CD4-positive, alpha-beta T cell treated with Interleukin-2 at 100 ng/mL for 4 hours (primary cell): ENCODE results near the gene HOXA3.

Experiments
- DNase-seq: peaks from one replicate; pipeline ENCODE4 v3.0.0-alpha.2; 2020; ENCODE audit warnings: low spot score

Gene HOXA3

DNA sequence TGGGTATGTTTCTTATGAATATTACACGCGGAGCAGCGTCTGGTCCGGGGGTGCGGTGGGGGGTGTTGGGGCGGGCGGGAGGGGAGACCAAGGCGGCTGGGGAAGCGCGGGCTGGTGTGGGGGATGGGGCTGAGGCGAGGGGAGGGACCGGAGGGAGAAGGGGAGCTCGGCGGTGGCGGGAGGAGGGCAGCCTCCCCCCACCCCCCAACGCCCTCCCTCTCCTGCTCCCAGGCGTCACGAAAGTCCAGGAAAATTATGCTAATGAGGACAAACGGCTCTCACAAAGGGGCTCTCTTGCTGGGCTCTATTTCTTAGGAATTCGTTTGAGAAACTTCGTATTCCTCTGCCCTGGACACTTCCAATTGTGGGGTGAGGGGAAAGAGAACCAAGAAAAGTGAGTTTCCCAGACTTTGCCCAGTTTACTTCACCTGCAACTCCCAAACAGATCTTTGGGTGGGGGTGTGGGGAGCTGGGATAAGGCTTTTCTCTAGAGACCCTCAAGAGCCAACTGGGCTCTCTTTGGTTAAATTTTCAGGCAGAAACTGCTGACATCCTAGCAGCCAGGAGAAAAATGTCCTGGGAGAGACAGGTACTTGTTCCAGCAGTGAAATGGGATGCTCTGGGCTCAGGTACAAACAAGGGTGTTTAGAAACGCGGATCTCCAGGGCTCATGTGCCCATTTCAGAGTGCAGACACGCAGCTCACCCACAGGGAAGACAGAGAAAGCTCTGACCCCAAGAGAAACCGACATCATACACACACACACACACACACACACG, 38.2 kb downstream of the HOXA3 start:
- no peak for DNase-seq

DNA sequence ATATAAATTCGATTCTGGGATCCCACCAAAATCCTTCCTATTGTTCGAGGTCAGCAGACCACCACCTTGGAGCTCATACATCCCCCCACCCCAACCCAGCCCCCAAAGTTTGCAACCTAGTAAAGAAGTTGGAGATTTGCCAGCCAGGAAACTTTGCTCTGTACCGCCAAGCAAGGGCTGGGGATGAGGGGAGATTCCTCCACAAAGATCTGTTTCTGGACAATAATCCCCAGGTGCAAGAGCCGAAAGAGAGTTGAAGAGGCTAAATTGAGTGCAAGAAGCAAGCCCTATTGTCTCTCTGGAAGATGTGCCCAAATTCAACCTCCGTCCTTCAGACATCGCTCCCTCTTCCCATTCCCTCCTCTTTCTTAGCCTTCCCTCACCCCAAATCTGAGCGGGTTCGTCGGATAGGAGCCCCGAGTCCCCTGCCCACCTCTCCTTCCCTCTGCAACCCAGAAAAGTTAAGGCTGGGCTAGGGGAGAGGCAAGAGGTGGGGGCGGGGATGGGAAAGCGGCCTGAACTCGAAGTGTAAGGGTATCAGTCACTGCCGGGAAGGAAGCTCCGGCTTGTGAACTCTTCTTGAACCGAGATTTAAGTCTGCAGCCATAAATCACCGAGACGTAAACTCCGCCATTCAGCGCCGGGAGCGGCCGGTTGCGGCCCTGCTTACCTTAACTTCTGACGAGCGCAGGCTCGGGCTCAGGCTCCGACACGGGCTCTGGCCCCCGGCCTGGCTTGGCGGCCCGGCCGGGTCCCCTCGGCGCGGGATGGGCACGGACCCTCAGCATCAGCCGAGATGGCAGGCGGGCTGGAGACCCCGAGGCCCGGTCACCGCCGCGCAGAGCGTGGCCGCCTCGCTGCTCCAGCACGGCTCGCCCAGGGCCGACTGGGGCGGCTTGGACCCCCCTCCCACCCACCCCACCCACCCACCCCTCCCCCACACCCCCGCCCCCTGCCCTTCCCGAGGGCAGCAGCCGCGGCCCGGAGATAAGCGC, 39.1 kb downstream of the HOXA3 start:
- no peak for DNase-seq

DNA sequence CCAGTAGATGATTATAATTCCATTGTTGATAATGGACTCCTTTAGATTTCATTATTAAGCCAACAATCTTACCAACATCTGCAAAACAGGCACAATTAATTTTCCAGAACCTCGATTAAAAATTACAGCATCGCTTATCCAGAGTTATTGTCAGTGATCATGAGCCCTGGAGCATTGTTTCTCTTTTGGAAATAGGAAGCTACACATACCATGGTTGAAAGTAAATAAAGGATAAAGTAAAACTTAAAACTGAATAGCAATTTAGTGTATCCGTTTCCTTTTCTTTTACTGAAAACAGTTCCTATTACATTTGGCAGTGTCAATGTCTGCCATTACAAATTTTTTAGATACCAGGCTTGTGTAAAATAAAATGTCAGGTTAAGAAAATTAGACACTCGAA, 40.0 kb downstream of the HOXA3 start:
- no peak for DNase-seq

DNA sequence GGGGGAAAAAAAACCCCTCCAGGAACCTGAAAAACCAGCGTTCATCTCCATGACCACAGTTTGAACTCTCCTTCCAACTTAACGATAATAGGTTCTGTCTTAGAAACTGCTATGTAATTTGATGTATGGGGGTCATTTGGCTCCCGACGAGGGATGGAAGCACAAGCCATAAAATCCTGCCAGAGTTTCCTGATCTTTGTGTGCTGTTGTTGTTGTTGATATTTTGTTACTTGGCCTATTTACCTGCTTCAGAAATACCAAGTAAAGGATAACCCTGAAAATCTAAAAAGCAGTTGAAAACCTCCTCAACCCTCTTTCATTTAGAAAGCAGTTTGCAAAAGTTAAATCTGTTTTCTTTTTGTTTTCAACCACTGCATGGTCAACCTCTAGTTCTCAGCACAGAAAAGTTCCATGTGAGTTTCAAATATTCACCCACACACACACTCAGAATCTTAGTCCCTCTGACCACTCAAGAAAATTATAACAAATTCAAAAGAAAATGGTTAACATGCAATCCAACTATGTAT, 40.6 kb downstream of the HOXA3 start:
- no peak for DNase-seq

DNA sequence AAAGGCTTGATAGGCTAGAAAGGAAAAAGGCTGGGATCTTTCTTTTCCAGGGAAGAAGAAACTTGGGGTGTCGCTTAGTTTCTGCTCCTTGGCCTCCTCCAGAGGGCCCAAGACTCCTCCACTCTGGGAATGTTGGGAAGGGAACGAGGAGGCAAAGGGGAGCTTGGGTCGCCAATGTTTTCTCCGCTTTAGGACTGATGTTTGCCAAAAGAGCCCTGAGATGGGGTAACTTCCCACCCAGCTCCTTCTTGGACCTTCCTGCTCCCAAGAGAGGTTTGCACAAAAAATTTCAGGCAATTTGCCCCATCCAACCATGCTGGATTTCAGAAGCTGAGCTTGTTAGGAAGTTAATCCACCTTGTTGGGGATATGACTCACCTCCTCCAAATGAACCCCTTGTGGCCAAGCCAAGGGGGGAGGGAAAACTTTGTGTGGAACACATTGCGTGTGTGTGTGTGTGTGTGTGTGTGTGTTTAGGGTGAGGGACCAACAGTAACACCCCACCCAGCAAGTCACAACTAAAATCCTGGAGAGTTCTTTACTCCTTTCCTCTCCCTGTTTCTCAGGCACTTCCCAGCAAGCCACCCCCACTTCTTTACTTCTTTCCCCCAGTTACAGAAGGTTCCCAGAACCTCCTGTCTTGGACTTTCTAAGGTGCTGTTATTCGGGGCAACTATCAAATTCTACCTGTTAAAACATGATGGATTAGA, 41.2 kb downstream of the HOXA3 start:
- DNase-seq = no peak

DNA sequence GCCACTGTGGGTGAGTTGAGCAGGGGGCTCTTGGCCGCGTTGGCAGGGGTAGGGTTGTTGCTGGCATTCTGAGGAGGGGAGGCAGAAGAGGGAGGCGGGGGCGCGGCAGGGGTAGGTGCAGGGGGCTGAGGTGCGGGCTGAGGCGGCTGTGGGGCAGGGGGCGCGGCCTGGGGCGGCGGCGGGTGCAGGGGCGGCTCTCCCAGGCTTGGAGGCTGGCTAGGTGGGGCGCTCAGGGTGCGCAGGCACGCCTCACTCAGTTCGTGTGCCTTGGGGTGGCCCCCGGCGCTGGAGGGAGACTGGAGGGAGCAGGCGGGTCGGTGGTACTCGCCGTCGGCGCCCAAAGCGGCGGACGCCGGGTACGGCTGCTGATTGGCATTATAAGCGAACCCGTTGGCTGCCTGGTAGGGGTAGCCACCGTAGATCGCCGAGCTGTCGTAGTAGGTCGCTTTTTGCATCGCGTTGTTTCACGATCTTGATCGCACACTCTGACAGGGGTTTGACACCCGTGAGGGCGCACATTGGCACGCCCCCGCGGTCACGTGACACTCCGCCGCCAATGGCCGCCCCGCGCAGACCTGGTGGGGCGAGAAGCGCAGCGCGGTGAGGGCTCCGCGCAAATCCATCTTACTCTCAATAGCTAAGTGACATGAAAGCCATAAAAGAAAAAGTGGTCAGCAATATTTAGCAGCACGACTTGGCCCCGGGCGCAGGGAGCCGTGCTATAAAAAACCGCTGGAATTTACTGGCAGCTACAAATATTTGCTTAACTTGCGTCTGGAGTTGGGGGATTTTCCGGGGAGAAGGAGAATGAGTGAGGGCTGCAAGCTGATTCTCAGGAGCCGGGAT, 42.0 kb downstream of the HOXA3 start:
- DNase-seq = no peak

DNA sequence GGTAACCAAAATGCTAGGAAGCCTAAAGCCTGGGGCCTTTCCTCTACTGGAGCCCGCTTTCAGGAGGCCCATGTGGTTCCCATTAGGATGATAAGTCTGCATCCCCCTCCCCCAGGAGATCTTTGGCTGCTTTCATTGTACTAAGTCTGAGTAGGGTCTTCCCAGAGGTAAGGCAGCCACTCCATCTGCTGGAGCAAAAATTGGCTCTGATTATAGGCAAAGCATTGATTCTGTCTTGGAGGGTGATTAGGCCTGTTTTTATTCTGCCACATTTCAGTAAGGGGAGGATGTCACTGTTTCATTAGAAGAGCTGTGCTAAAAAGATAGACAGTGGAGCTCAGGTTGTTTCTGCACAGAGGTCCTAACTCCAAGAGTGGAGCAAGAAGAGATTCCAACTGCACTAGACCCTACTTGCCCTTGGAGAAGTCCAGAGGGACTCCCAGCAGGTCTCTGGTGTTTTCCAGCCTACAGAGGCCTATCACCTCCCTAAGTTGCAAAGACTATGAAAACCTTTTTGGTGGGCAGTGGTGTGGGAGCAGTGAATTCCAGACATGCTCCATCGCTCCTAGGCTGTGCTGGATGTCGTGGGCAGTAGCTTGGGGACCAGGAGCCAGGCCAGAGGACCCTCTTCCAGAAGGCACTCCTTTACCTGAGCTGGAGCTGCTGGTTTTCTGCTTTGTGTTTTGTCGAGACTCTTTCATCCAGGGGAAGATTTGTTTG, 42.8 kb downstream of the HOXA3 start:
- DNase-seq = no peak

DNA sequence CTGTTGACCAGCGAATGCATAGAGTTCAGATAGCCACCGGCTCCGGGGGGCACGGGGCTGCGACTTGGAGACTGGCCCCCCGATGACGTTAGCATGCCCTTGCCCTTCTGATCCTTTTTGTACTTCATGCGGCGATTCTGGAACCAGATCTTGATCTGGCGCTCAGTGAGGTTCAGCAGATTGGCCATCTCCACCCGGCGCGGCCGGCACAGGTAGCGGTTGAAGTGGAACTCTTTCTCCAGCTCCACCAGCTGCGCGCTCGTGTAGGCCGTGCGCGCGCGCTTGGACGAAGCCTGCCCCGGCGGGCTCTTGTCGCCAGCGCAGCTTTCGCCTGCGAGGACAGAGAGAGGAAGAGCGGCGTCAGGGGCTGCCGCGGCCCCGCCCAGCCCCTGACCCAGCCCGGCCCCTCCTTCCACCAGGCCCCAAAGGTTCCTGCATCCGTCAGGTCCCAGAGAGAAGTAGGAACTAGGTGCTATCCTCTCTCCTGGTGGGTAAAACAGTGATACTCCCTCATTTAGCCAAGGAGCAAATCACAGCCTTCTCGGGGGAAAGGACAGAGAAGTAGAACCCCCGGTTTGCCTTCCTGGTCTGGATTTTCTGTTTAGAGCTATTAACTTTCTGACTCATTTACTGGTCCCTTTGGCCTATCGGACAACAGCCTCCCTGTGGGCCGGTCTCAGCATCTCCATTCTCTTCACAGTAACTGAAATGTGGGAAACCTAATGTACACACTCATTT, 43.8 kb downstream of the HOXA3 start:
- no peak for DNase-seq

DNA sequence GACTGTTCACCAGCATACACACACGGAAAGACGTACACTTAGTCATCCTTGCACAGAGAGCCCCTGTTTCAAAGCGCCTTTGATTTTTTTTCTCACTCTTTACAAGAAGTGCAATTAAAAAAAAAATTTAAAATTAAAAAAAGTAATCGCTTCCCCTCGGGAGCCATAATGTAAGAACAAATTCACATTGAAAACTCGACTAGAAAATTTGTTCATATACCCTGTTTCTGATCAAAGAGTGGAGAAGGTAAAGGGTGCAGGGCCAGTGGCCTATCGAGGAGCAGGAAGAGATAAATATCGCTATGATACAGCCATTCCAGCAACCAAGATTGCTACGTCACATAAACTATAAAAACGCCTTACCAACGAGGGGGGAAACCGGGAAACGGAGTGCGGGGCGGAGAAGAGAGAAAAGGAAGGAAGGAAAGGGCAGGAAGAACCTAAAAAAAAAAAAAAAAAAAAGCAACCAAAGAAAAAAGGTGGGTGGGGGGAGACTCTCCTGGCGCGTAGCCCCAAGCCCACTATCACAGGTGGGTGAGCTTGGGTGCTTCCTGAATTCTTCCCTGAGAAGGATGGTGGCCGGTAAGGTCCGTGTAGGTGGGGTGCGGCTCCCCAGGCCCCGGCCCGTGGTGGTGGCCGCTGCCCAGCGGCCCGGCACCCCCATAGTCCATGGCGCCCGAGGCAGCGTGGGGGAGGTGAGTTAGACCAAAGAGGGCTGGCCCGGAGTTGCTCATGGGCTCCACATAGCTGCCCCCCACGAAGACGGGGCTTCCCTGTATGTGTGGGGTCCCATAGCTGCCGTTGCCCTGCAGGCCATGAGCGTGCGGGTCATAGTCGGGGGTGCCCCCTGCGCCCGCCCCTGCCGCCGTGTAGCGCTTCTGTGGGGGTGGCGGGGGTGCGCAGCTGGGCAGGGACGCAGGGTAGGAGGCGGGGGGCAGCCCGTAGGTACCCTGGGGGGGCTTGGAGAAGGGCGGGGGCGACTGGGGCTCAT, 44.7 kb downstream of the HOXA3 start:
- DNase-seq = no peak

DNA sequence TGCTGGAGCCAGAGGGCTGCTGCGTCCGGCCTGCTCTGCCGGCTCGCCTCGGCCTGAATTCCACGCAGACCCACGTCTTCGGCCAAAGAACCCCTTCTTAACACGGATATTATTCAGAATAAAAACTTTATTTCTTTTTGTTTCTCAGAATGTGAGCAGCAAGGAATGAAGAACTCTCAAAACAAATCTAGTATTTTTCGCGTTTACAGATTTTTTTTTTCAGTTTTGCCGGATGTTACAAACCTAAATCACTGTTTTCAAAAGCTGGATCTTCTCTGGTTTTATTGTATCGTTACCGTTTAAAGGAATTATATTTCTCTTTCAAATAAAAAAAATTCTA, 45.5 kb downstream of the HOXA3 start:
- DNase-seq = no peak

DNA sequence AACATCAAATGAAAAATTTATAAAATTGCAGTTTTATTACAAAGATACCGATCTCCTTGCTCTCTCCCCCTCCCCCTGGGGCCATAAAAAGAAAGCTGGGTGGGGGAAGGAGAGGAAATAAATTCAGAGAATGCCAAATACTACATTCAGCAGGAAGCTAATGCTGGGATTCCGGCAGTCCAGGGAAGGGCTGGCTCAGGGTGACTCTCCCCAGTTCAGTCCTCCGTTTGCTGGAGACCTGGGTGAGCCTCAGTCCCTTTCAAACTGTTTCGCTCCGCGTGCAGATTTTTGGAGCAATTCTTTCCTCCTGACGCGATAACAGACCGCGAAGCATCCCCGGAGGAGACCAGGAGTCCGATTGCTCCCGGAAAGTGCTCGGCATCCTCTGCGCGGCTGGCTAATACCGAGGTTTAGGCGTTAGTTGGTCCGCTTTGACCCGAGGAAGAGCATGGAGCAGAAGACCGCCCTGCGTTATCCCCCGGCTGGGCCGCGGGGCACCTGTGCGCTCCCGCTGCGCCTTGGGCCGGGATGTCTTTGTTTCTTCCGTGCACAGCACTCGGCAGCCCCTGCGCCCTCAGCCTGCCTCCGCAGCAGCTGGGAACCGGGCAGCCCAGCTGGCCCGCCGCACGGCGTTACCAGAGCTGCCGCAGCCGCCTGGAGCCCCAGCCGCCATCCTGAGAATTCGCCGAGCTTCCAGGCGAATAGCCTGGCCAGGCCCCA, 46.0 kb downstream of the HOXA3 start:
- no peak for DNase-seq

DNA sequence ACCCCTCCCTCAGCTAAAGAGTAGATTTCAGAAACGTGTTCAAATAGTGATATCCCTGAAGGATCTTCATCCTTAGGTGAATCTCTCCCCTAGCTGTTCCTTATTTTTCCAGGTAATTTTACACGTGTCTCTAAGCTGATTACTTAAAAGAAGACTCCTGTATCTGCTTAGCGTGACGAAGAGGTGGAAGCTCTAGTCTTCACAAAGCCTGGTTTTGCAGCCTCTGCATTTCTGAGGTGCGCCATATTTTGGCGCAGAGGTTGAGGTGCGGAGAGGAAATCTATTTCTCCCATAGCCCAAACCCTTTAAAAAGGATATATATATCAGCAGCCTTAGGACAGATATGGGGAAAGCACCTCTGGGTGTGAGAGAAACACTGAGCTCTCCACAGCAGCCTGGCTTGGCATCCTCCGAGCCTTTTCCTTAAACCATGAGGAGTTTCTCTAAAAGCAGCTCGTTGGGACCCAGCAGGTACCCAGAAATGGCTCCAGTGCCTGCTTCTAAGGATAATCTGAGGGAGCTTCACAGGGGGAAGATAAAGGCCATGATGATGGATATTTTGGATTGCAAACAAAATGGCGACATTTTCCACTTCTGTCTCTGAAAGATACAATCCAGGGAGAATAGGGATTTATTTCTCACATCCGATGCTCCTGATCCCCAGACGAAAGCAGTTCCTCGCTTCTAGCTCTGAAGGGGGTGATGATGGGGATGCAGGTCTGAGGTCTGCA, 46.9 kb downstream of the HOXA3 start:
- DNase-seq = no peak

DNA sequence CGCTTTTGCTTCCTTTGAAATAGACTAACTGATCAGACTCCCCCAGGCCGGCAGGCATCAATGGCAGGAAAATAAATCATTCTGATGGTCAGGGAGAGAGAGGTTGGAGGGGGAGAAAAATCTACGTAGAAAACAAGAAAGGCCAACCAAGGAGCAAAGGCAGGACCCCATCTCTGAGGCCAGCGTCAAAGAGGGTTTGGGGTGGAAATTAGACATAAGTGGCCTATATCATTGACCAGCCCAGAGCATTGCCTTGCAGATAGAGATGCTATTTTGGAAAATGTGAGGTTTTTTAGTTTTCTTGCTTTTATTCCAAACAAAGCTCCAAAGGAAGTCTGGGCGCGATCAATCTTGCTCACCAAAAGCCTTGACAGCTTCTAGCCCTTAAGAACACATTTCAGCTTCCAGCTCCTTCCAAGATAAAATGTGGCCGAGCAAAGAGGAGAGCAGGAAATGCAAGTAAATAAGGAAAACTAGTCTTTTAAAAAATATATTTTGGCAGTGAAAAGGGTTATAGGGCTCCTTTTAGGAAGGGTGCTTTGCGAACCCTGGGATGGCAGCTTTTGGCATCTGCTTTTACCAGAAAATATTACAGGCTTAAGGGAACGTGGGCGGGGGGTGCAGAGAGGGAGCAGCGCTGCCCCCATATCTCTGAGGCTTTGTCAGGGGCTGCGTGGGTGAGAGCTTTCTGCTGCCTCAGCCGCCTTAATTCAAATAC, 47.9 kb downstream of the HOXA3 start:
- no peak for DNase-seq

DNA sequence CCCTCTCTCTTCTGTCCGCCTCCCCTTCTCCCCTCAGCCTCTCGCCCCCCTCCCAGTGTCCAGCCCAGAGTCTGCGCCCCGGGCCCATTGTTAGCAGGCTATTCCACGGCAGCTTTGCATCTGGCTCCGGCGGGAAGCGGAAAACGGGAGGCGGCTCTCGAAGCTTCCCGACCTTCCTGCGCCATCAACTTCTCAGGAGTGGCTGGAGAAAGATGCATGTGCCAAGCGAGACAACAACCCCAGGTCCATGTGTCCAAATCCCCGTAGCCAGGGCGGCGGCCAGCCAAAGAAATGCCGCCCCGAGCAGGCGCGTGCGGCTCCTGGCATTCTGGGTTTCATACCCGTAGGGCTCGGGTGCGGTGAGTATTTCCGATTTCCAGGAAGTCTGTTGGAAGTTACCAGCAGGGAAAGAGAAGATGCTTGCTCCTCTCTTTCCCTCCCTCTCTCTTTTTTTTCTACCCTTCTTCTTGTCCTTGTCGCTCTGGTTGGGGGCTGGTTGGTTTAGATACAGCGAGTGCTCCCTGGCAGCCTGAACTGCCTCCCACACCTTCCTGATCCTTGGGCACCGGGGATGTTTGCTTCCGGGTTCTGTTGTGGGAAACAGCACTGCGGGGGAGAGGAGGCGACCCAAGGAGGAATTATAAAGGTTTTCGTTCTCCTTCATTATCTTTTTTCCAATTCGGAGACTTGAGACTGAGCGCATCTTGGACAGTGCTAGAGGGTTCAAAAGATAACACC, 48.7 kb downstream of the HOXA3 start:
- no peak for DNase-seq

DNA sequence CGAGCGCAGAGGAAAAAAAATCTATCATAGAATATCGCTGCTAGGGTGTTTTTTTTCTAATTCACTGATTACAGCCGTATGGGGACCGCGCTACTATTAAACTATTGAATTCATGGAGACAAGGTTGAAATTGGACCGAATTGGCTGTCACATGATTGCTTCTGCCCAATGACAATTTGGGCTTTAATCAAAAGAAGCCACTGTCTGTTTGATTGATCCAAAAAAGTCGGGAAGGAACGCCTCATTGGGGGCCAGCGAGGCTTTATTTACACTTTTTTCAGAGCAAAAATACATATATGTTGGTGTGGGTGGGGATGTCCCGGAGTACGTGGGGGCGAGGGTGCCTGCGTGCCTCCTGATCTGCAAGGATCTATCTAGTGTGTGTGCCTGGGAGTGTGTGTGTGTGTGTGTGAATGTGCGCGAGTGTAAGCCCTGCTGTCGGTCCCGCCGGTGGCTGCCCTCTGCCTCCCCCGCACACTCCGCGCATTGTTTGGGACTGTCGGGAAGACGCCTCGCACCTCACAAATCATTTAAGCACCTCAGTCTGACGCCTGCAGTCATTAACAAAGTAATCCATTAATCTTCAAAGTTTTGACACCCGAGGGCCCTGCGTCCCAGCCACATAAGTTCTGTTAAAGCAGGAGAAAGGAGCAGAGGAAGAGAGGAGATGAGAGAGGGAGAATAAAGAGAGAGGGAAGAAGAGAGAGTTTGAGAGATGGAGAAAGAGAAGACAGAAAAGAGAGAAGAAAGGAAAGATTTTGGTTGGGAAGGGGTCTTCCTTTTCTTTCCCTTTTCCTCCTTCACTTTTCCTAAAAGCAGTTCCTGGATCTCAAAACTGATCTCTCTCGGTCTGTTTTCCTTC, 49.6 kb downstream of the HOXA3 start, which contains the start of gene HOXA2:
HOXA2 (minus strand) TSS at position 103 of the 862 bp plus-strand sequence. CDS start 183 bp downstream, outside the sequence.
- no peak for DNase-seq
